Inflammatory macrophage (primary cell): ENCODE data around the gene ZBTB46.
A peak's percentile ranks its signal among the peaks of the same experiment; 100 is the strongest.
"Not testable (repeated sequence)": the region's sequence is repeated elsewhere in the genome, so short reads cannot be mapped to it uniquely, and the experiment has no call there.

Experiments
- DNase-seq, 2 donors: peaks; one replicate each; pipeline ENCODE4 v3.0.0-alpha.2; 2020 to 2022

ZBTB46 gene

DNA sequence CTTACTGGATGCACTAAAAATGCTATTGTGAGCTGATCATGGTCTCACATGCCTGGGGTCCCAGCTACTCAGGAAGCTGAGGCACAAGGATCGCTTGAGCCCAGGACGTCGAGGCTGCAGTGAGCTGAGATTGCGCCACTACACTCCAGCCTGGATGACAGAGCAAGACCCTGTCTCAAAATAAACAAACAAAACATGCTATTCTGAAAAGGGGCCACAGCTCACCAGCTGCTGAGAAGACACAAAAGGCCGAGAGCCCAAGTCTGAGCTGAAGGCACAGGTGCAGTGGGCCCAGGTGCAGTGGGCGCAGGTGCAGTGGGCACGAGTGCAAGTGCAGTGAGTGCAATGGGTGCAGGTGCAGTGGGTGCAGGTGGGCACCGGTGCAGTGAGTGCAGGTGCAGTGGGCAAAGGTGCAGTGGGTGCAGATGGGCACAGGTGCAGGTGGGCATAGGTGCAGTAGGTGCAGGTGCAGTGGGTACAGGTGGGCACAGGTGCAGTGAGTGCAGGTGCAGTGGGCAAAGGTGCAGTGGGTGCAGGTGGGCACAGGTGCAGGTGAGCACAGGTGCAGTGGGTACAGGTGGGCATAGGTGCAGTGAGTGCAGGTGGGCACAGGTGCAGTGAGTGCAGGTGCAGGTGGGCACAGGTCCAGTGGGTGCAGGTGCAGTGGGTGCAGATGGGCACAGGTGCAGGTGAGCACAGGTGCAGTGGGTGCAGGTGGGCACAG, 16.0 kb downstream of the ZBTB46 start:
- DNase-seq: peak in 1 of 2 donors; percentile 15

DNA sequence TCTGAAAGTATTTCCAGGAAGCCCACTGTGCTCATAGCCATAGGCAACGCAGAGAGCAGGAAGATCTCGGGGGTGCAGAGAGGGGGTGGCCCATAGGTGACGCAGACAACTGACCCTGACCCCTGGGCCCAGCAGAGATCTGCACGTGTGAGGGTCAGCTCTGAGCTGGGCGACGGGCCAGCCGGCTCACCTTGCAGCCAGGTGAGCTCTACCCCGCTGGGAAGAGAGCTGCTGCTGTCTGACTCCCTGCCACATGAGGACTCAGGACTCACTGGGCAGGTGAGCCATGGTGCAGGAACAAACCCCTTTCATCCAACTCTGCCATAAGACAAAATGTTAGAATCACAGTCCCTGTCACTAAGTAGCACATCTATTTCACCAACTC, 19.6 kb downstream of the ZBTB46 start:
- DNase-seq: no peak

DNA sequence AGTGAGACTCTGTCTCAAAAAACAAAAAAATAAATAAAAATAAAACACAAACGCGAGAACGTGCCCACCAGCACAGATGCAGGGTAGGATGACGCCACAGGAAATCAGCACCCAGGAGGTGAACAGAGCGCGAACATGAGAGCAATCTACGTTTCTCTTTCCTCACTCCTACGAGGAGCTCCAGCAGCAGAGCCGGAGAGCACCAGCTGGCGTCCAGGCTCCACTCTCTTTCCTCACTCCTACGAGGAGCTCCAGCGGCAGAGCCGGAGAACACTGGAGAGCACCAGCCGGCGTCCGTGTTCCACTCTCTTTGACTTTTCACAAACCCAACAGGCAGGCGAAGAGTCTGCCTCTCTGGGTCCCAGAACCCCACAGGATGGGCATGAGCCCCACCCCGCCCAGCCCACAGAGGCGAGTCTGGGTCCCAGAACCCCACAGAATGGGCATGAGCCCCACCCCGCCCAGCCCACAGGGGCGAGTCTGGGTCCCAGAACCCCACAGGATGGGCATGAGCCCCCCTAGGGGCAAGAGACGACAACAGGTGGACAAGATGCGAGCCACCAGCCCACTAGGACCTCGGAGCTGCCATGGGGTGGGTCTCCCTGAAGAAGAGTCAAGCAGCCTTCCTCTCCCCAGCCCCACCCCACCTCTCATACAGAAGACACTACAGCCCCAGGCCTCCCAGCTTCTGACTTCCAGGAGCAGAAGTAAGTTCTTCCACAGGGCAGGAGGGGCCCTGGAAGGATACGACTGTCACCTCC, 20.2 kb downstream of the ZBTB46 start:
- DNase-seq: no peak

DNA sequence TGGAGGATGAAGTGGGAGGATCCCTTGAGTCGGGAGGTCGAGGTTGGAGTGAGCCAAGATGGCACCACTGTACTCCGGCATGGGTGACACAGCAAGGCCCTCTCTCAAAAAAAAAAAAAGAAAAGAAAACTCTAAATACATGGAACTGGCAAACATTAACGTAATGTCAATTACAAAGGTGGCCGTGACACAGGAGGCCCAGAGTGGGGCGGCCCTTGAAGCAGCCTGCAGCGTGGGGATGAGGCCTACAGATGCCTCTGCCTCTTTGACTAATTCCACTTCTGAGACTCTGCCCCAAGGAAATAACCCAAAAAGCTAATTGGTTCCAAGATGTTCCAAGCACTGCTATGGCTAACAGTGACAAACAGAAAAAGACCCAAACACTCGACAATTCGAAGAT, 21.2 kb downstream of the ZBTB46 start:
- DNase-seq: no peak

DNA sequence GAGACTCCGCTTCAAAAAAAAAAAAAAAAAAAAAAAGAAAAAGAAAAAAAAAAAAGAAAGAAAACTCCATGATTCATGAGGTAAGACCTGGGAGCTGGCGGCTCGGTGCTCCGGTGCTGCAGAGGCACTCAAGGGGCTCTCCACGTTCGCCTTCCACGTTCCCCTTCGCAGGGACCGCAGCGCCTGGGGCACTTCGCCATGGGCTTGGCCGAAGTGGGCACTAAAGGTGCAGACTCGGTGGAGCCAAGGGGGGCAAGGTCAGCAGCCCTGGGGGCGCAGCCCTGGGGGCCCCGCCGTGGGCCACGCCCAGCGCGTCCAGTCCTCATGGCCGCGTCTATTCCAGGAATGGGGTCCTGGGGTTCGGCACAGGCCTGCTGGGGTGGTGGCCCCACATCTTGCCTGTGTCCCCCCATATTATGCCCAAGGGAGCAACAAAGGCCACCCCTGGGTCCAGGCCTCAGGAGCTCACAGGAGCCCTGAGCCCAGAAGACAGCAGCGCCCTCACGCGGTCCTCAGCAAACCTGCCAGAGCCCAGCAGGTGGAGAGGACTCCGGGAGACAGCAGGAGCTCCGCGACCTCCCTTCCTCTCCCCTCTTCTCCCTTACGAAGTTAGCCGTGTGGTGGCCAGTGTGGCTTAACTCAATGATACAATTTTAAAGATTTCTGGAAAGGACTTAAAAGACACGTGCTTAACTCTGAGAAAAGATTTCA, 21.9 kb downstream of the ZBTB46 start:
- no peak for DNase-seq

DNA sequence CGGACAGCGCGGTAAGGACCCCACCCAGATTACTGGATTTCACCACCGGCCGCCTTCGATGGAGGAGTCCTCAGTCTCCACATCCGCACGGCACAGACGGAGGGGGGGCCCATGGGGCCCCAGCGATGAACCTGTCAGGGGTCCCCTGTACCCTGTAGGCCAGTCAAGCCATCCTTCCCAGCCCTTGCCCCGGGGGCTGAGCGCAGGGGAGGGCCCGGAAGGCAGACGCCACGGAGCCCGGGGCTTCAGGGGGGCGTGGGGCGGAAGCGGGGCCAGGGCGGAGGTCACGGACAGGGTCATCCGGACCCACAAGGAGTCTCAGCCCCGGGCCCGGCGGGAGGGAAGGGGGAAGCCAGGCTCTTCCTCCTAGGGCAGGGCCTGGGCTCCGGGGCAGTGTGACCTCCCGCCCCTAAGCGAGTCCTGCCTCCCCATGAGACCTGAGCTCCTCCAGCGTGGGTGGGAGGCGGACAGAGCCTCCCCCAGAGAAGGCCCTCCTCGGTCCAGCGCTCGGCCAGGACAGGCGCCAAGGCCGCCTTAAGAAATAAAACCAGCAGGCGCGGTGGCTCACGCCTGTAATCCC, 22.8 kb downstream of the ZBTB46 start:
- no peak for DNase-seq

DNA sequence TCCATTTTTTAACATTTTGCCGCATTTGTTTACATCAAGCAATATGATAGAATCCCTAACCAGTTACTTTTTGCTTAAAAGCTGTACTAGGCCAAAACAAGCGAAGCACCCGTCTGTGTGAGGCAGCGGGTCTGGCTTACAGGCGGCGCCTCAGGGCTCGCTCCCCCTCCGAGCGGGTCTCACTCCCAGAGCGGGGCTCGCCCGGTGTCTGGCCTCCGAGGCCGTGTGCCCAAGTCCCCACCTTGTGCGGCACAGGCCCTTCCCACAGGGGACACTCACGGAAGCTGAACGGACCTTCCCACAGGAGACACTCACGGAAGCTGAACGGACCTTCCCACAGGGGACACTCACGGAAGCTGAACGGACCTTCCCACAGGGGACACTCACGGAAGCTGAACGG, 23.4 kb downstream of the ZBTB46 start:
- no peak for DNase-seq

DNA sequence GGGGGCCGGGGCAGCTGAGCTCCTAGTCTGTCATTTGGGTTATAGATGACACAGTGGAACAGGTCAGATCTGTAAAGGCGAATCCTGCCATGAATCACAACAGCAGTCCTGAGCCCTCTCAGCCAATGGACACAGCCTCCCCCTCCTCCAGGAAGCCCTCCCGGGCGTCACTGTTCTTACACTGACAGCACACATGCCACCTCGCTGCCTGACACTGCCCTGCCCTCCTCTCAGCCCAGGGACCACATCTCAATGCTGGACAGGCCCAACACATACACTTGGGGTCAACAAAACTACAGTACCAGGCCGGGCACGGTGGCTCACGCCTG, 26.8 kb downstream of the ZBTB46 start:
- no peak for DNase-seq

DNA sequence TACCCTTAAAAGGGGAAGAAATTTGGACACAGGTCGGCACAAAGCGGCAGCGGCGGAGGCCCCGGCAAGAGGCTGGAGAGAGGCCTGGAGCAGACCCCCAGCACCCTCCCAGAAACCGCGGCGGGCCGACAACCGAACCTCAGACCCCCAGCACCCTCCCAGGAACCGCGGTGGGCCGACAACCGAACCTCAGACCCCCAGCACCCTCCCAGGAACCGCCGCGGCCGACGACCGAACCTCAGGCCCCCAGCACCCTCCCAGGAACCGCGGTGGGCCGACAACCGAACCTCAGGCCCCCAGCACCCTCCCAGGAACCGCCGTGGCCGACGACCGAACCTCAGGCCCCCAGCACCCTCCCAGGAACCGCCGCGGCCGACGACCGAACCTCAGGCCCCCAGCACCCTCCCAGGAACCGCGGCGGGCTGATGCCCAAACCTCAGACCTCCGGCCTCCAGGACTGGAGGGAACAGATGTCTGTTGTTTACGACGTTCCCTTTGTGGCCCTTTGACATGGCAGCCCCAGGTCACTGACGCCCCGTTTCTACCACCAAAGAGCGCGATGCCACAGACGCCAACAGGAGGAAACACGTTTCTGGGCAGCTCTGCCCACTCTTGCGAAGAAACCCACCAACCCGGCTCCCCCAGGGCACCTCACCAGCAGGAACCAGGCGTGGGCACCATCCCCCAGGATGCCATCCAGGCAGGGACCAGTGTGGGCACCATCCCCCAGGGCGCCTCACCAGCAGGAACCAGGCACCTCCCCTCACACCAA, 28.4 kb downstream of the ZBTB46 start:
- DNase-seq: no peak

DNA sequence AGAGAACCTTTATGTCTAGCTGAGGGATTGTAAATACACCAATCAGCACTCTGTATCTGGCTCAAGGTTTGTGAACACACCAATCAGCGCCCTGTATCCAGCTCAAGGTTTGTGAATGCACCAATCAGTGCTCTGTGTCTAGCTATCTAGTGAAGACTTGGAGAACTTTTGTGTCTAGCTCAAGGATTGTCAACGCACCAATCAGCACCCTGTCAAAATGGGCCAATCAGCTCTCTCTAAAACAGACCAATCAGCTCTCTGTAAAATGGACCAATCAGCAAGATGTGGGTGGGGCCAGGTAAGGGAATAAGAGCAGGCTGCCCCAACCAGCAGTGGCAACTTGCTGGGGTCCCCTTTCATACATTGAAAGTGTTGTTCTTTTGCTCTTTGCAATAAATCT, 29.9 kb downstream of the ZBTB46 start:
- DNase-seq: not testable (repeated sequence)

DNA sequence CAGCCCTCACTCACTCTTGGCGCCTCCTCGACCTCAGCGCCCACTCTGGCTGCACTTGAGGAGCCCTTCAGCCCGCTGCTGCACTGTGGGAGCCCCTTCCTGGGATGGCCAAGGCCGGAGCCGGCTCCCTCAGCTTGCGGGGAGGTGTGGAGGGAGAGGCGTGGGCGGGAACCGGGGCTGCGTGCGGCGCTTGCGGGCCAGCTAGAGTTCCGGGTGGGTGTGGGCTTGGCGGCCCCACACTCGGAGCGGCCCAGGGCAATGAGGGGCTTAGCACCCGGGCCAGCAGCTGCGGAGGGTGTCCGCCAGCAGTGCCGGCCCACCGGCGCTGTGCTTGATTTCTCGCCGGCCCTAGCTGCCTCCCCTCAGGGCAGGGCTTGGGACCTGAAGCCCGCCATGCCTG, 30.7 kb downstream of the ZBTB46 start:
- DNase-seq: not testable (repeated sequence)

DNA sequence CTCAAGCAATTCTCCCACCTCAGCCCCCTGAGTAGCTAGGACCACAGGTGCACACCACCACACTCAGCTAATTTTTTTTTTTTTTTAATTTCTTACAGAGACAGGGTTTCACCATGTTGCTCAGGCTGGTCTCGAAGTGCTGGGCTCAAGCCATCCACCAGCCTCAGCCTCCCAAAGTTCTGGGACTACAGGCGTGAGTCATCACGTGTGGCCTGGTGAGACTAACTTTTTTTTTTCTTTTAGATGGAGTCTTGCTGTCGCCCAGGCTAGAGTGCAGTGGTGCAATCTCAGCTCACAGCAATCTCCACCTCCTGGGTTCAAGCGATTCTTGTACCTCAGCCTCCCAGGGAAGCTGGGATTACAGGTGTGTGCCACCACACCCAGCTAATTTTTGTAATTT, 31.9 kb downstream of the ZBTB46 start:
- peak in 1 of 2 donors; percentile 26 for DNase-seq

DNA sequence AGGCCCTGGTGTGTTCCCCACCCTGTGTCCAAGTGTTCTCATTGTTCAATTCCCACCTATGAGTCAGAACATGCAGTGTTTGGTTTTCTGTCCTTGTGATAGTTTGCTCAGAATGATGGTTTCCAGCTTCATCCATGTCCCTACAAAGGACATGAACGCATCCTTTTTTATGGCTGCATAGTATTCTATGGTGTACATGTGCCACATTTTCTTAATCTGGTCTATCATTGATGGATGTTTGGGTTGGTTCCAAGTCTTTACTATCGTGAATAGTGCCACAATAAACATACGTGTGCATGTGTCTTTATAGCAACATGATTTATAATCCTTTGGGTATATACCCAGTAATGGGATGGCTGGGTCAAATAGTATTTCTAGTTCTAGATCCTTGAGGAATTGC, 33.9 kb downstream of the ZBTB46 start:
- DNase-seq: not testable (repeated sequence)

DNA sequence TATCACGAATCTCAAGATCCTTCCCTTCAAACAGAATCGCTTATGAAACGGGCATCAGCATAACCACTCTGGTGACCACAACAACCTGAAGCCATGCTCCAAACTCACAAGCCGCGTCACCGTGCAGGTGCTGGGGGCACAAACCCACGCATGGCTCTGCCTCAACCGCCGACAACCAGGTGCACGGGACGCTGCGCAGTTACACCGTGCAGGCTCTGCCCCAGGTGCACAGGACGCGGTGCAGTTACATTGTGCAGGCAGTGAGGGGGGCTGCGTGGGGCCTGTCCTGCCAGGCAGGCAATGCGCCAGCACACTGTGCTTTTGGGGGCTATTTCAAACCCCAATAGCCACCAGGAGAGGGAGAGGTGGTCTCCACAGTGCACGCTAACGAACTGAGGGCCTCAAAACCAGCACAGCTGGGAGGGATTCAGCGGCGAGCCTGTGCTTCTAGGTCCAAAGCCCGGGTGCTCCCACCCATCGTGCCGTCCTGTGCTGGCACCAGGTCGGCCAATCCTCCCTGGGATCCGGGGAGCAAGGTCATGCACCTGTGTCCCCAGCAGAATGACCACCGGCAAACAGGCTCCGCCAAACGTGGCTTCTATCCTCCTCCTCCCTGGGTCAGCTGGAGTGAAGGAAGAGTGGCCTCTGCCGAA, 35.8 kb downstream of the ZBTB46 start:
- no peak for DNase-seq

DNA sequence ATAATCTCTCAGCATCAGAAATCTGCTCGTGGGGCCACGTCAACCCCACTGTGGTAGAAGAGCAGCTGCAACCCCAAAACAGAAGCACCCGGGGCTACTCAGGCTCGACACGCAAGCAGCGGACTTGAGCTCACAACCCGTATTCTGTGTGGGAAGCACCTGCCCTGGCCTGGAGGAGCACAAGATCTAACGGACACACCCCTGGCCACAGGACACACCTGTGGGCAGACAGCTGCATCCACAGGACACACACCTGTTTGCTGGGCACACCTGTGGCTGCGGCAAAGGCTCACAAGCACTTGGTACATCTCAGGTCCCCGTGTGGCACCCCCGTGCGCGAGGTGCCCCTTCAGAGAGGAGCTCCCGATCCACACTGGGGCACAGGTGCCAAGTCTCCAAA, 36.5 kb downstream of the ZBTB46 start:
- DNase-seq: no peak

DNA sequence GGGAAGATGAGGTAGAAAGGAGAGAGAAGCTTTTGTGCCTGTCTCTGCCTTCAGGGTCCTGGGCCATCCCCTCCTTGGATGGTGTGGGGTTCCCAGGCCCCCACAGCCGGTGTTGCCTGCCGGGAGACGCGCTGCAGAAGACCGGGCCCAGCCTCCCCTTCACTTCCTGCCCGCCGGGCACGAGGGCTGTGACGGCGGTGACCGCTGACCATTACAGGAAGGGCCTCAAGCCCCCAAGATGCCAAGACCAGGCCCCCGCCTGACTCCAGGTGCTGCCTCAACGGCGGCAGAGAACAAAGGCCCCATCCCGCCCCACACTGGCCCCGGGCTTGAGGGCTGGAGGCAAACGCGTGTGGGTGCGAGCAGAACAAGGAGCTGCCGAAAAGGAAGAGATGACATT, 38.2 kb downstream of the ZBTB46 start:
- DNase-seq: no peak

DNA sequence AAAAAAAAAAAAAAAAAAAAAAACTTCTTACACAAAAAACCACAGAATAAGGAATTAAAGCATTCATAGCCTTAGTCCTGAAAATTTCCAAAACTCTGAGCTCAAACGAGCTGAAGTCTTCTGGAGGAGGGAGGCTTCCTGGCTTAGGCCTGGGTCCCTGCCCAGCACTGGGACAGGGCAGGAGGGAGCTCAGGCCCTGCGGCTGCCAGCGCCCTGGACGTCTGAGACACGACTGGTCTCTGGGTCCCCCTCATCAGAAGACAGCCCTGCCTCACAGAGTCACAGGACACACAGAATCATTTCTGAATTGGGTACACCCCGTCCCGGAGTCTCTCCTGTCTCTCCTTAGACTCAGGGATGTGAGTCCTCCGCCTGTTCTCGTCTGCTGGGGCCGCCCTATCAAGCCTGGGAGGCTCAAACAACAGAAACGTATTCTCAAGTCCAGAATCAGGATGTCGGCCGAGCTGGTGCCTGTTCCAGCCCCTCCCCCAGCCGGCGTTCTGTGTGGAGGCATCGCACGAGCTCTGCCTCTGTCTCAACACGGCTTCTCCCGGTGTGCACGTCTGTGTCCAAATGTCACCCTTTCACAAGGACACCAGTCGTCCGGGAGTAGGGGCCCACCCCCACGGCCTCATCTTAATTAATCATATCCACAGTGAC, 39.4 kb downstream of the ZBTB46 start:
- DNase-seq: no peak

DNA sequence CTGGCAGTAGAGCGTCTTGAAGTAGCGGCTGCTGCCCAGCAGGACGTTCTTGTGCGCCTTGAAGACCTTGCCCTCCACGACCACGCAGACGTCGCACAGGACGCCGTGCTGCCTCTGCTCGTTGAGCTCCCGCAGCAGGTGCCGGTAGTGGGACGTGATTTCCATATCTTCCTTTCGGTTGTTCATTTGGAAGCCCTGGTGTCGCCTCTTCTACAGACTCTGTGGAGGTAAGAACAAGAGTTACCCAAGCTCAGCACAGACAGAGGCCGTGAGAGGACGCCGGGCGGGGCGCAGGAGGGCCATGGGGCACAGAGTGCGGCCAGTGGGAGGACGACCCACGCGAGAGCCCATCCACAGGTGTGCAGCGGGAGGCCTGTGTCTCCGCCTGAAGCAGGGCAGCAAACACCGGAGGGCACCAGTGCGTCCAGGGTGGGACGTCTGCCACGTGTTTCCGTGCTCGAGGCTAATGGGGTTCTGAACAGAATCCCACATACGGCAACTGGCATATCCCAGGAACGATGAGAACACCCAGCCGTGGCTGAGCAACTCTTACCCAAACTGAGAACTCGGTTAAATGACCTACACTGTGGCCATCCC, 40.4 kb downstream of the ZBTB46 start:
- DNase-seq: no peak

DNA sequence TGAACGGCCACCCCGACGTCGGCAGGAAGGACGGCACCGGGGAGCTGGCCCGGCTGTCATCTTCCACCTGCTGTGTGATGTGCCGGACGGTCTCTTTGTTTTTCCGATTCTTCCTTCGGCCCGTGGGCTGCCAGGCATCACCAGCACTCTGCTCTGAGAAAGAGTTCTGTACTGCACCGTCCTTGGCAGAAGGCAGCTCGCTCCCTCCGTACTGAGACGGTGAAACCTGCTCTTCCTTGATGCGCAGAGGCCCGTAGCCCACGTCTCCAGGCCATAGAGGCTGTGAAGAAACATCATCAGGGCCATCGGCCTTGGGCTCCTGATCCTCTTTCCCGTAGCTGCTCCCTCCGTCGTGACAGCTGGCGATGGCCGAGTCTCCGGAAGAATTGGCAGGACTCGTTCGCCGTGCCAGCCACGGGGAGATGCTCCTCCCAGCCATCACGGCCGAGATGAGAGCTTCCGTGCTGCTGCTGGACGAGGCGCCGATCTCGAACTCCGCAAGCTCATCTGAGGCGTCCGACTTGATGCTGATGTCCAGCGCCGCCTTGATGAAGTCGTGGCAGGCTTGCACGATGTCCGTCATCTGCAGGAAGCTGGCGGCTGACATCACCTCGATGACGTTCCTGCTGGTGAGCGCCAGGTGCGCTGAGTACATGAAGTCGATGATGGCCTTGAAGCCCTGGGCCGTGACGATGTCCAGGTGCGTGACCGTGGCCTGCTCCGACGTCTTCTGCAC, 41.1 kb downstream of the ZBTB46 start:
- no peak for DNase-seq

DNA sequence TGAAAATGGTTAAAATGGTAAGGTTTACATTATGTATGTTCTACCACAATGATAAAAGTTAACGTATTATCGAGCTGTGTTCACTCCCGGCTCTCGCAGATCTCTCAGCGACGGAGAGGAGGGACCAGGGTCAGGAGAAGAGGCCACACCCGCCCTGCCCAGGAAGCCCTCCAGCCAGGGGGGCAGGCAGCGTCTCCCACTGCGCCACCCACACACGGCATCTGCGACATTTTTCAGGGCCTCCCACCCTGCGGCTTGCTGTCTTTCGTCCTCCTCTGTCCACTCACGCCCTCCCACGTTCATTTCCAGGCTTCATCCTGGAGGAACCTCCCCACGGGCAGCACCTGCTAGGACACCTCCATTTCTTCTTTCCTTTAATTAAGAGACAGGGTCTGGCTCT, 43.3 kb downstream of the ZBTB46 start:
- DNase-seq: no peak
